Cardiac fibroblast (primary cell): ENCODE measurements around the gene FSTL4.

Experiments
- DNase-seq, 2 donors: peaks; one replicate each; pipeline versions ENCODE4 v3.0.0 to v3.0.0-alpha.2; 2010; ENCODE audit warnings: low read depth in 2 of 2
- H3K4me3 ChIP-seq, 2 donors: replicated peaks in 1 of 2; 1 replicate in 1 of 2; 2 replicates in 1 of 2; pipeline ENCODE4 v1.5.1; 2011; ENCODE audit warnings: low read depth in 2 of 2, low read length in 2 of 2, mild to moderate bottlenecking in 2 of 2, moderate library complexity in 1 of 2
- TF ChIP-seq, protein P1 (sequence below): IDR thresholded peaks from one replicate; pipeline ENCODE4 v1.5.1; 2011; ENCODE audit warnings: low read depth, mild to moderate bottlenecking, low read length, inconsistent platforms

The FSTL4 gene

DNA sequence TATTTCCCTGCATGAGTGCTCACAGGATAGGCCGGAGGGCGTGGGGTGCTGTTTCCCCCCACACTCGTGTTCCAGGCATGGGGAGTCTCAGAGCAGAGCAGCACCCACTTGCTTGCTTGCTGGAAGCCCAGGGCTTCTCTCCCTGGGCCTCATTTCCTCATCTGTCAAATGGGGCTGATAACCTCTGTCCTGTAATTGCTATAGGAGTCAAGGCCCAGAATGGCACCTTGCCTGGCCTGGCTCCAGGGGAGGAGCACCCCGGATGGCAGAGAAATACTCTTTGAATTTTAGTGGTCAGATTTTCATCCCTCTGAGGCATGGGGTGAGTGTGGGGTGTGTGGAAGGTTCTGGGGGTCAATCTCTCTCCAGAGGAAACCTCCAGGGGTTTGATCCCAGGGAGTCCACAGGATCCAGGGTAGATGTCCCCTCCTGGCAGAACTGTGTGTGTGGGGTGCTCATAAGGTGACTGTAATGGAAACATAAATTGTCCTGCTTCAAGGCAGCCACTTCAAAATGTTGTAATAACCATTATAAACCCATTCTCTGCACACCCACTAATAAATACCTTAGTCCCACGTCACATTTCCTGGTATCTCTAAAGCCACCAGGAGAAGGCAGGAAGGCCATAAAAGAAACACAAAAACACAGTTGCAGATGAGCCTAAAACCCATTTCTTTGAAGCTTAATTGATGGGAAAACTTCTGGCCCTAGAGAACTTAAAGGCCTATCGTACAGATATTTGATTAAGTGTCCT is 272.2 kb downstream of the FSTL4 start:
- no peak overlapping the region for H3K4me3 ChIP-seq
- TF ChIP-seq, protein P1, sequence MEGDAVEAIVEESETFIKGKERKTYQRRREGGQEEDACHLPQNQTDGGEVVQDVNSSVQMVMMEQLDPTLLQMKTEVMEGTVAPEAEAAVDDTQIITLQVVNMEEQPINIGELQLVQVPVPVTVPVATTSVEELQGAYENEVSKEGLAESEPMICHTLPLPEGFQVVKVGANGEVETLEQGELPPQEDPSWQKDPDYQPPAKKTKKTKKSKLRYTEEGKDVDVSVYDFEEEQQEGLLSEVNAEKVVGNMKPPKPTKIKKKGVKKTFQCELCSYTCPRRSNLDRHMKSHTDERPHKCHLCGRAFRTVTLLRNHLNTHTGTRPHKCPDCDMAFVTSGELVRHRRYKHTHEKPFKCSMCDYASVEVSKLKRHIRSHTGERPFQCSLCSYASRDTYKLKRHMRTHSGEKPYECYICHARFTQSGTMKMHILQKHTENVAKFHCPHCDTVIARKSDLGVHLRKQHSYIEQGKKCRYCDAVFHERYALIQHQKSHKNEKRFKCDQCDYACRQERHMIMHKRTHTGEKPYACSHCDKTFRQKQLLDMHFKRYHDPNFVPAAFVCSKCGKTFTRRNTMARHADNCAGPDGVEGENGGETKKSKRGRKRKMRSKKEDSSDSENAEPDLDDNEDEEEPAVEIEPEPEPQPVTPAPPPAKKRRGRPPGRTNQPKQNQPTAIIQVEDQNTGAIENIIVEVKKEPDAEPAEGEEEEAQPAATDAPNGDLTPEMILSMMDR = no peak
- no peak for DNase-seq

DNA sequence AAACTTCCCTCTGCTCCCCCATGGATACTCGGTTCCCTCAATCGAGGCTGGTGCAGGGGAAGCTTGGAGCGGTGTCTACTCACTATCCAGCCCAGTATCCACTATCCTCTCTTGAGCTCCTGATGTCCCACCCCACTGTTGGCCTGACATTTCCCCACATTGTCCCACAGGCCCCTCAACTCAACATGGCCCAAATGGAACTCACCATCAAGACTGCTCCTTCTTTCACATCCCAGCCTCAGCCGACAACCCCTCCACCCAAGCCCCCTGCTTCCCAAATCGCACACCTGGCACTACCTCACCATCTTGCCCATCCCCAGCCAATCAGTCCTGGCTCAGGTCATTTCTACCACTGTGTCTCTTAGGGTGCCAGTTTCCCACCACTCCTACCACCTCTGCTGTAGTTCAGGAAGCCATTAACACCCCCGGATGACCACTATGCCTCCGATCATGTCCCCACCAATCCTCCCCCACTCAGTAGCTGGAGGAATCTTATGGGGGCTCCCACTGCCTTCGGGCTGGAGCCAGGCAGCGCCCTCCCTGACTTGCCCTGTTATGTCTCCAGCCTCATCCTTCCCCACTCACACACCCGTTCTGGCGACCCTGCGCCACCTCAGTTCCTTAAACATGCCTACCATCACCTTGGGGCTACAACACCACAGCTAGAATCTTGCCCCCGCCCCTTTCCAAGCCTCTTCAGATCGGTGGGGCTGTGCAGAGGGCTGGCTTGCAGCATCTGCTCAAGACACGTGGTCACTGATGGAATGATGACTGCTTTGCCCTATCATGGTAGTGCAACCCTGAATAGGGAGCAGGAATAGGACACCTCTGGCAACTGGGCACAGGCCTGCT is 273.6 kb downstream of the FSTL4 start:
- DNase-seq = no peak
- TF ChIP-seq, protein P1 = no peak
- no peak overlapping the region for H3K4me3 ChIP-seq

DNA sequence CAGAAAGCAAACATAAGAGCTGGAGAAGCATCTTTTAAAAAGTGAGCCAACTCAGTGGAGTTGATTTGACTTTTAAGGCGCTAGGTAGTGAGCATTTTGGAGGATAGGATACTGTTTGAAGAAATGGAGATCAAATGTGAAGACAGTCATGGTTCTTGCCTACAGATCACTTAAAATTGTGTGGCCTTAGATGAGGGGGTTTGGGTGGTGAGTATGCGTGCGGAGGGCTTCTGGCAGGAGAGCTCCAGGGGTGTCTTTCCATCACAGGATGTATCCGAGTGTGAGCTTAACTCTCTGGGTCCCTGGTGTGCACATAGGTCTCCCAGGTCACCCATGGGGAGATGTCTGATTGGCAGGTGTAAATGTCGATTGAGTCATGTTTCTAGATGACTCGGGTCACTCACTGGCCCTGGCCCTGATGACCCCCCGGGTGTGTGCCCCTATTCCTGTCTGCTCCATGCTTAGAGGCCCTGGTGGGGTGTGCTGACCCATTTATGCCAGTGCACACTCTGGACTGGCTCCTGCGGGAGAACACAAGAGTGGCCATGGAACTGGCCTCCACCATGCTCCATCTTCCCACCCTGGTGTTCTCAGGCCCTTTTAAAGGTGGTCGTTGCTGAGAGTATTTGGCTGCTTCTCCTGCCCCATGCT is 274.4 kb downstream of the FSTL4 start:
- DNase-seq = no peak
- no peak overlapping the region for H3K4me3 ChIP-seq
- TF ChIP-seq, protein P1 = no peak

DNA sequence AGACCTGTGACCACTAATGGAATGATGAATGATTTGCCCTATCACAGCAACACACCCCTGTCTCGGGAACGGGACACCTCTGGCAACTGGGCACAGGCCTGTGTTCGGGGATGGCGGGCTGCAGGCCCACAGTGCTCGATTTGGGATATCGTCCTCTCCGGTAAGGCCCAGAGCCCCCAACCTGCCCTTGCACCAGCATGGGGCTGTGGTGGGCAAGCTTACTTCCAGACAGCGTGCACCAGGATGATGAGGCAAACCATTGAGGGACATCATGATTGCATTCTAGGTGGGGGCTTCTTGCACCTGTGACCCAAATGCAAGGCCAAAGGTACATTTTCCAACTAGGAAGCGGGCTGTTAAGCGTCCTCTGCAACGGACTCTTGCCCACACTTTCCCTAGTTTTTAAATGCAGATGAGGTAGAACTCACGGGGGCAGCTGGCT is 275.4 kb downstream of the FSTL4 start:
- no peak for DNase-seq

DNA sequence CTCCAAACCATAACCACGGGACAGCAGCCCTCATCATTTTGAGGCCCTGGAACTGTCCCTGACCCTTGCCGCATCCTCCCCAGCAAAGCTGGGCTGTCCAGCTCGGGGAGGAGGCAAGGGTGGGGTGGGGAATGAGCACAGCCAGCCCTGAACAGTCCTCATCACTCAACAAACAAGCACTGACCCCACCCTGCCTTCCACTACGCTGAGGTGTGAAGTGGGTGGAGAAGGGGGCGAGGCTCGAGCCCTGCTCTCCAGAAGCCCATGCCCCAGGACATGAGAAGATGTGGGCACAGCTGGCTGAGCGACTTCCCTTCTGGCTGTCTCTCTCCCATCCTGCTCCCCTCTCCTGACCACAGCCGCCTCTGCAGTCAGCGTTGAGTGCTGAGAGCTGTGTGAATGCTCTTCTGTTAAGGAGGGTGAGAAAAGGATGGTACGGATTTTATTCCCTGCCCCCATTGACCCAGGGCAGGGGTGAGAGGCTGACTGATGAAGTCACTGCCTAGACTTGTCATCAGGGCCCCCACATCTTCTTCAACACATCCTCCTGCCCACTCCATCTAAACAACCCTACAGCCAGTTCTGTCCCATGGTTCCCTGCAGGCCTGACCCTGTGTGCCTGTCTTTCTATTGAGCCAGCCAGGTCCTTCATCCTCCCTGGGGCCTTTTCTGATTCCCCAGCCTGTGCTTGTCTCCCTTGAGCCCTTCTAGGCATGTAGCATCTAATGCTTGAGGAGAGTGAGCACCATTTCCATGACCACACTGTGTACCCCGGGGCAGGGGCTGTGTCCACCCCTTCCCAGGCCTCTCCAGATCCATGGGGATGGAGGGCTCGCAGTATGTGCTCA is 276.0 kb downstream of the FSTL4 start:
- DNase-seq = no peak
- TF ChIP-seq, protein P1 = no peak
- no peak overlapping the region for H3K4me3 ChIP-seq

More for the DNA sequence above, 275.4 kb downstream of the FSTL4 start:
- TF ChIP-seq, protein P1 = no peak
- no peak overlapping the region for H3K4me3 ChIP-seq
